HepG2 (cell line): Measurements from ENCODE around the gene SYNGR2. TPM values are rescaled to one million over a fixed set of nuclear protein-coding genes. Genes with fewer than 3 reads are reported as not detected.

Source experiments
- GATAD2A ChIP-seq: IDR thresholded peaks from 2 replicates; pipeline ENCODE4 v1.6.1; 2016
- HES4 ChIP-seq: sonication (generic); formaldehyde crosslinking; IDR thresholded peaks from 2 replicates; pipeline ENCODE4 v1.9.0; 2021; ENCODE audit warnings: mild to moderate bottlenecking, missing genetic modification reagents, borderline replicate concordance
- JUND ChIP-seq: sonication (generic); formaldehyde crosslinking; IDR thresholded peaks from 2 replicates; pipeline ENCODE4 v1.8.0; 2022; ENCODE audit warnings: mild to moderate bottlenecking, missing genetic modification reagents
- KDM3A ChIP-seq: IDR thresholded peaks from 2 replicates; pipeline ENCODE4 v1.6.1; 2018; ENCODE audit warnings: low read depth, missing compliant biosample characterization
- MYNN ChIP-seq: sonication (generic); formaldehyde crosslinking; IDR thresholded peaks from 2 replicates; pipeline ENCODE4 v1.4.0; 2020; ENCODE audit warnings: mild to moderate bottlenecking, low read depth, missing genetic modification reagents
- ONECUT2 ChIP-seq: sonication (generic); formaldehyde crosslinking; IDR thresholded peaks from 2 replicates; pipeline ENCODE4 v1.4.0; 2020; ENCODE audit warnings: missing genetic modification reagents
- PAXIP1 ChIP-seq: sonication (generic); formaldehyde crosslinking; conservative IDR thresholded peaks from 2 replicates; pipeline ENCODE4 v1.4.0; 2020; ENCODE audit warnings: mild to moderate bottlenecking, missing genetic modification reagents, moderate library complexity
- TFDP2 ChIP-seq: sonication (generic); formaldehyde crosslinking; IDR thresholded peaks from 2 replicates; pipeline ENCODE4 v1.4.0; 2020; ENCODE audit warnings: missing genetic modification reagents
- ZNF24 ChIP-seq: fragments of 450-650 bp; IDR thresholded peaks from 2 replicates; pipeline ENCODE4 v1.6.1; 2017; ENCODE audit warnings: antibody characterized with exemption, mild to moderate bottlenecking
- ZNF407 ChIP-seq: sonication (generic); formaldehyde crosslinking; IDR thresholded peaks from one replicate; pipeline ENCODE4 v1.5.1; 2020; ENCODE audit warnings: mild to moderate bottlenecking, missing genetic modification reagents; ENCODE audit errors: not compliant biosample characterization
- ZNF414 ChIP-seq: sonication (generic); formaldehyde crosslinking; IDR thresholded peaks from 2 replicates; pipeline ENCODE4 v1.5.0; 2020; ENCODE audit warnings: missing genetic modification reagents
- ZNF441 ChIP-seq: sonication (generic); formaldehyde crosslinking; IDR thresholded peaks from 2 replicates; pipeline ENCODE4 v1.7.0; 2021; ENCODE audit warnings: missing genetic modification reagents, borderline replicate concordance
- ZNF569 ChIP-seq: sonication (generic); formaldehyde crosslinking; IDR thresholded peaks from 2 replicates; pipeline ENCODE4 v1.5.0; 2020; ENCODE audit warnings: mild to moderate bottlenecking, missing genetic modification reagents, moderate library complexity, borderline replicate concordance
- ZNF580 ChIP-seq: IDR thresholded peaks from 2 replicates; pipeline ENCODE4 v1.6.1; 2016; ENCODE audit warnings: low read depth, borderline replicate concordance
- polyA plus RNA-seq, 8 experiments: library from polyadenylated mRNA; depleted of rRNA in 3 of 8; stranded (reverse) in 7 of 8; unstranded in 1 of 8; fragments of >200 nt; fragmentation: Illumina TruSeq in 4 of 8; extraction: Trizol in 4 of 8; gene quantifications; 2 replicates each; pipeline versions ENCODE4 v1.2.1 to v1.2.3, GENCODE V29; 2011 to 2016; ENCODE audit warnings: low read depth in 4 of 8, missing spikeins in 1 of 8, mixed read lengths in 1 of 8; ENCODE audit not compliant: insufficient read depth in 1 of 8
- total RNA-seq, 5 experiments: library from RNA; depleted of rRNA; stranded (reverse); fragments of >200 nt; fragmentation: Illumina TruSeq; extraction: Trizol; gene quantifications; 2 replicates each; pipeline ENCODE4 v1.2.3, GENCODE V29; 2016; ENCODE audit warnings: low read depth in 1 of 5

SYNGR2 gene
- total and polyA plus RNA-seq, 2 of the 13 experiments (the other 11 are each of a cell fraction or from before 2014, with no cell fraction given) = 46.7 to 170 TPM

- TF ChIP-seq ZNF407 (CRISPR knock-in tag) (no peak), GATAD2A (CRISPR knock-in tag) (peak; percentile 74), PAXIP1 (CRISPR knock-in tag) (peak; percentile 88), HES4 (no peak), KDM3A (peak; percentile 75; the same call in 1 of the 2 replicates), TFDP2 (CRISPR knock-in tag) (peak; percentile 51), JUND (CRISPR knock-in tag) (no peak), ZNF569 (no peak), ZNF414 (CRISPR knock-in tag) (peak; percentile 71), MYNN (CRISPR knock-in tag) (no peak), ONECUT2 (CRISPR knock-in tag) (no peak), ZNF580 (CRISPR knock-in tag) (peak; percentile 68; the same call in 1 of the 2 replicates), ZNF441 (CRISPR knock-in tag) (peak; percentile 59; the same call in 1 of the 2 replicates), ZNF24 (no peak)
Measured at GRCh38 chr17:78144736-78145641, 23.4 kb upstream of the SYNGR2 start (continued).
